ENCODE measurements around the gene PRTN3. TPM values are rescaled to one million over a fixed set of nuclear protein-coding genes. Genes with fewer than 3 reads are reported as not detected.

The PRTN3 gene
- total RNA-seq, 1 donor from 2014 or later = not detected

DNA sequence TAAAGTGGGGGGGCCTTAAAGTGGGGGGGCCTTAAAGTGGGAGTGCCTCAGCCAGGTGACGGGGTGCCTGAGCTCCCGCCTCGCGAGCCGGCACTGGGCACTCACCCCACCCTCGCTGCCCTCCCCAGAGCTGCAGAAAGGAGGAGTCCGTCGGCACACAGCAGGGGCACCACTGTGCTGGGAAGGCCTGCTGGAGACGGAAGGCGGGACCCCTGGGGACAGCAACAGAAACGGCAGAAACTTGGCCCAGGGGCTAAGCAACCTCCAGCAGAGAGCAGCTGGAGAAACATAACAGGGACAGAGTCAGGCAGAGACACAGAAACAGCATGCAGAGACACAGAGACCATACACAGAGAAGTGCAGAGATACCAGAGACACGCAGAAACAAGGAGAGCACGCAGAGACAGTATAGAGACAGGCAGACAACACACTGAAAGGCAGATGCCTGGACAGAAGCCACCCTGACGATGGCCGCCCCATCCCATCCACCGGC lies 26.5 kb downstream of the PRTN3 start:
- ATAC-seq (ENCODE audit: low read depth) = no peak
- intact Hi-C loops (cut with micrococcal nuclease) = no loop called here
- peaks cover 3% of the 10 kb centered on the region for H3K27me3 Mint-ChIP-seq
- TF ChIP-seq, protein P1, sequence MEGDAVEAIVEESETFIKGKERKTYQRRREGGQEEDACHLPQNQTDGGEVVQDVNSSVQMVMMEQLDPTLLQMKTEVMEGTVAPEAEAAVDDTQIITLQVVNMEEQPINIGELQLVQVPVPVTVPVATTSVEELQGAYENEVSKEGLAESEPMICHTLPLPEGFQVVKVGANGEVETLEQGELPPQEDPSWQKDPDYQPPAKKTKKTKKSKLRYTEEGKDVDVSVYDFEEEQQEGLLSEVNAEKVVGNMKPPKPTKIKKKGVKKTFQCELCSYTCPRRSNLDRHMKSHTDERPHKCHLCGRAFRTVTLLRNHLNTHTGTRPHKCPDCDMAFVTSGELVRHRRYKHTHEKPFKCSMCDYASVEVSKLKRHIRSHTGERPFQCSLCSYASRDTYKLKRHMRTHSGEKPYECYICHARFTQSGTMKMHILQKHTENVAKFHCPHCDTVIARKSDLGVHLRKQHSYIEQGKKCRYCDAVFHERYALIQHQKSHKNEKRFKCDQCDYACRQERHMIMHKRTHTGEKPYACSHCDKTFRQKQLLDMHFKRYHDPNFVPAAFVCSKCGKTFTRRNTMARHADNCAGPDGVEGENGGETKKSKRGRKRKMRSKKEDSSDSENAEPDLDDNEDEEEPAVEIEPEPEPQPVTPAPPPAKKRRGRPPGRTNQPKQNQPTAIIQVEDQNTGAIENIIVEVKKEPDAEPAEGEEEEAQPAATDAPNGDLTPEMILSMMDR (IDR thresholded peaks at IDR 0.05) = no peak
- H3K36me3 Mint-ChIP-seq (ENCODE audit: low read depth) = peaks cover 31% of the 10 kb centered on the region
- no peak overlapping the region for H3K4me3 Mint-ChIP-seq
- peaks cover 18% of the 10 kb centered on the region for H3K4me1 Mint-ChIP-seq
- no peak overlapping the region for H3K27ac Mint-ChIP-seq
- DNase-seq = no peak
- ChIA-PET POLR2A (interaction anchor here (2.1 kb wide), 1 partner anchor 25 kb away, joined by 7 read pairs; the partner anchor contains the start of genes MED16 and RNU6-9), CTCF (no interaction called here)
- H3K9me3 Mint-ChIP-seq = no peaks in the 10 kb centered on the region

DNA sequence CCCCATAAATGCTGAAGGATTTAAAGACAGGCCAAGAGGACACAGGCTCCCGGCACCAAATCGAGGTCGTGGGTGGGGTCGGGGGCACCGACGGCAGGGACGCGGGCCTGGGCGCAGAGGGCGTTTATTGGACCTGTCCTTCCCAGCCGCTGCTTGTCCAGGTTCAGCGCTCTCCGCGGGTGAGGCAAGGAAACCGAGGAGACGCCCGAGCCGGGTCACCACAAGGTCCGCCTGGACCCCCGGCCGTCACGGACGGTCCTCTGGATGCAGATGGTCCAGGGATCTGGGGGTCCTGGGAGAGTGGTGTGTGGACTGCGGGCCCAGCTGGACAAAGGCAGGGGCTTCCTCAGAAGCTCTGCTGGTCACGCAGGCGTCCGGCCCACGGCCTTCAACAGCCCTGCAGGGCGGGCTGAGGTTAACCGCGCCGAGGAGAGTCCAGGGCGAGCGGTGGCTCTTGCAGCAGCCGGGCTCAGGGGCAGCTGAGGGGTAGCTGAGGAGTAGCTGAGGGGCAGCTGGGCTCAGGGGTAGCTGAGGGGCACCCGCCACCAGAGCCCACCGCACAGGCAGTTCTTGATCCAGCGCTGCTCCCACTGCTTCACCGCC lies 27.2 kb downstream of the PRTN3 start:
- Mint-ChIP-seq H3K27ac (no peak overlapping the region), H3K9me3 (no peaks in the 10 kb centered on the region), H3K4me1 (peaks cover 17% of the 10 kb centered on the region), H3K36me3 (ENCODE audit: low read depth) (peaks cover 34% of the 10 kb centered on the region), H3K4me3 (no peak overlapping the region), H3K27me3 (no peaks in the 10 kb centered on the region)
- no peak for DNase-seq
- ATAC-seq (ENCODE audit: low read depth) = no peak
- ChIA-PET CTCF (no interaction called here), POLR2A (no interaction called here)
- TF ChIP-seq, protein P1 (IDR thresholded peaks at IDR 0.05) = no peak
- intact Hi-C loops (cut with micrococcal nuclease) = no loop called here

DNA sequence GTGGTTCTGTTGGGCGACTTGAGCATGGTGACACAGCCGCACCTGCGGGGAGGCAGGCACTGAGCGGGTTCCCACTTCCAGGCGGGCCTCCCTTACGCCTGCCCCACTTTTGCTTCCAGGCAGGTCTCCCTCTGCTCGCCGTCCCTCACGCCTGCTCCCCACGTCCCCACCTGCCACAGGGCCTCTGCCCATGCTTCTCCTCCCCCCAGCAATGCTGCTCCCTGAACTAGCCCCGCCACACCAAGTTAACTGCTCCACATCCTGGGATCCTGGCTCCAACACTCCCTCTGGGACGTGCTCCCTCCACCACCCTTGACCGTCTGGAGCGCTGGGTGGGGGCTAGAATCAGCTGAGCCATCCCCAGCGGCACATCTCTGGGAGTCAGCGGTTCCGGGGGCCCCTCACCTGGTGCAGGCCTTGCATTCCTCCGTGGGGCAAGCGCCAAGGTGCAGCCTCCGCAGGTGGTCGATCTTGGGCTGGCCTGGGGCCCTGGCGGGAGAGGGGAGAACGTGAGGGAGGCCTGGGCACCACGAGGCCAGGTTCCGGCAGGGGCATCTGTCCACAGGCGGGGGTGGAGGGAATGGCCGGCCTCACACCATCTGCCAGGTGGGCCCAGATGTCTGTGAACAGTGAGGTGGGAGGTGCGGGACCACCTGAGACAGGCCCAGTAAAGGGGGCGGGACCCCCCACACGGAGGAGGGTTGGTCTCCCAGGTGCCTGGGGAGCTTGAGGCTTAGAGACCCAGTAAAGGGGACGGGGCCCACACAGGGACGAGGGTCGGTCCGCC lies 27.9 kb downstream of the PRTN3 start:
- Mint-ChIP-seq H3K27me3 (no peaks in the 10 kb centered on the region), H3K4me1 (peaks cover 11% of the 10 kb centered on the region), H3K9me3 (no peaks in the 10 kb centered on the region), H3K27ac (no peak overlapping the region), H3K4me3 (no peak overlapping the region), H3K36me3 (ENCODE audit: low read depth) (peaks cover 36% of the 10 kb centered on the region)
- TF ChIP-seq, protein P1 (IDR thresholded peaks at IDR 0.05) = no peak
- POLR2A ChIA-PET = no interaction called here
- no peak for DNase-seq
- CTCF ChIA-PET = no interaction called here
- ATAC-seq (ENCODE audit: low read depth) = no peak
- intact Hi-C loops (cut with micrococcal nuclease) = no loop called here

DNA sequence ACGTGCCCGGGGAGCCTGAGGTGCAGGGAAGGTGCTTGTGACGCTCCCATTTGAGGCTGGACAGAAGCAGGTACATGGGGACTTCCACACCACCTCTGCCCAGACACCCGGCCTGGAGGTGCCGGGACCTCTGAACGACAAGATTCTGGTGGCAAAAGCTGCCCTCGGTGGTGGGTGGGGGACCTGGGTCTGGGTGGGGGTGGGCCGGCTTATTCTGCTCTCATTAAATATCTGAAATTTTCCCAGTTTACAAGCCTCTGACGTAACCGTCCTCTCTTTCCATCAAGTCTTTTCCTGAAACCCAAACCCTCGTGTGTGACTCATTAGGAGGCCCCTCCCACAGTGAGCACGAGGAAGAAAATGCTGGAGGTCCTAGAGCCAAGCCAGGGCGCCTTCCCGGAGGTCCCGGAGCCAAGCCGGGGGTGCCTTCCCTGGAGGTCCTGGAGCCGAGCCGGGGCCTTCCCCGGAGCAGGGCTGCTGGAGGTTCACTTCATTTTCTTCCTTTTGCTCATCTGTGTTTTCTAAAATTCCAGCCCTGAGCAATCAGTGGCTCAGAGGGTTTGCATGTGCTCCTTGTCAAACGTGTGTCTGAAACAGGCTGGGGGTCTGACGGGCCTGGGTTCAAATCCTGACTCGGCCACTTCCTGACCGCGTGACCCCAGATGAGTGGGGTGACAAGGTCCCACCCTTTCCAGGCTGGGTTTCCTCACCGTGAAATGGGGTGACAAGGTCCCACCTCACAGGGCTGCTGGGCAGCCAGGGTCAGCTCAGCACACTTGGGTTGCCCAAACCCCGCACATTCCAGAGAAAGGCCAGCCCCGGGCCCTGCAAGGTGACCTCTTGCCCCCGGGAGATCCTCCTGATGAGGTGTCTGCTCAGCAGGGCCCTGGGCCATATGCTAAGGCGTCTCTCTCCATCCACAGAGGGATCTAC lies 28.7 kb downstream of the PRTN3 start:
- Mint-ChIP-seq H3K4me1 (peaks cover 8% of the 10 kb centered on the region), H3K27ac (no peak overlapping the region), H3K9me3 (no peaks in the 10 kb centered on the region), H3K36me3 (ENCODE audit: low read depth) (peaks cover 37% of the 10 kb centered on the region), H3K4me3 (no peak overlapping the region), H3K27me3 (no peaks in the 10 kb centered on the region)
- TF ChIP-seq, protein P1 (IDR thresholded peaks at IDR 0.05) = no peak
- ATAC-seq (ENCODE audit: low read depth) (no peak), DNase-seq (no peak)
- intact Hi-C loops (cut with micrococcal nuclease) = no loop called here
- POLR2A ChIA-PET = interaction anchor here (0.6 kb wide), 1 partner anchor 36 kb away, joined by 3 read pairs; no protein-coding TSS in a partner anchor
- CTCF ChIA-PET = no interaction called here
